Aorta (tissue), 5 donors: ENCODE measurements around the gene SEMA6A. TPM values are rescaled to one million over a fixed set of nuclear protein-coding genes. Genes with fewer than 3 reads are reported as not detected.

ENCODE experiments used
- ATAC-seq: fragments of 200-7000 bp; cut with Tn5 transposase; one replicate; pipeline ENCODE4 v1.9.1; 2022; ENCODE audit warnings: moderate library complexity; ENCODE audit not compliant: low FRiP score
- DNase-seq, 2 donors: peaks; one replicate each; pipeline ENCODE4 v3.0.0-alpha.2; 2020
- H3K27ac ChIP-seq, 2 donors: one replicate each; pipeline ENCODE4 v1.5.1; 2013; ENCODE audit warnings: low read length in 2 of 2, mild to moderate bottlenecking in 2 of 2, moderate library complexity in 2 of 2, control low read depth in 1 of 2, inconsistent platforms in 1 of 2, low read depth in 1 of 2
- H3K27me3 ChIP-seq, 2 donors: one replicate each; pipeline ENCODE4 v1.6.1; 2013; ENCODE audit warnings: control low read depth in 1 of 2, low read length in 1 of 2, mild to moderate bottlenecking in 1 of 2, moderate library complexity in 1 of 2; ENCODE audit not compliant: insufficient read depth in 2 of 2, control insufficient read depth in 1 of 2
- H3K36me3 ChIP-seq, 2 donors: one replicate each; pipeline ENCODE4 v1.6.1; 2013; ENCODE audit warnings: control low read depth in 1 of 2, low read length in 1 of 2, mild to moderate bottlenecking in 1 of 2; ENCODE audit not compliant: insufficient read depth in 2 of 2, control insufficient read depth in 1 of 2
- H3K4me1 ChIP-seq, 2 donors: one replicate each; pipeline ENCODE4 v1.6.1; 2013; ENCODE audit warnings: low read length in 2 of 2, control low read depth in 1 of 2, mild to moderate bottlenecking in 1 of 2, moderate library complexity in 1 of 2; ENCODE audit not compliant: insufficient read depth in 2 of 2, control insufficient read depth in 1 of 2
- H3K4me3 ChIP-seq, 2 donors: one replicate each; pipeline ENCODE4 v1.5.1; 2013; ENCODE audit warnings: low read length in 2 of 2, control low read depth in 1 of 2, mild to moderate bottlenecking in 1 of 2
- H3K9me3 ChIP-seq: one replicate; pipeline ENCODE4 v1.6.1; 2013; ENCODE audit warnings: mild to moderate bottlenecking, low read length; ENCODE audit not compliant: control insufficient read depth
- WGBS, 2 donors: extraction: QIAGEN DNeasy Blood & Tissue Kit; methylation state at CpG; one replicate each; pipeline ENCODE4 v1.1.7; 2013; 5-methylcytosine and 5-hydroxymethylcytosine counted together
- intact Hi-C, 2 donors: fragments of 100-400 bp; cut with DNase I; formaldehyde crosslinking; loops; one replicate each; pipeline versions ENCODE4 v1.14.2 to v1.15.0; 2022
- polyA plus RNA-seq, 2 donors: library from polyadenylated mRNA; stranded (reverse); fragments of 200-250 nt; gene quantifications; one replicate each; pipeline ENCODE4 v1.2.3, GENCODE V29; 2013
- total RNA-seq, 2 donors: library from RNA; stranded (reverse); fragmentation: NEBNext Ultra II Directional; extraction: Animal tissue kit (Norgen Biotek cat#: 25700); gene quantifications; one replicate each; pipeline ENCODE4 v1.2.1, GENCODE V29; 2021
- donor health status: healthy with polysubstance abuse.
- donor health status: Bipolar disorder and iron deficiency.
- donor health status: DM: no; HTN: no; CAD: no.
- donor health status: DM: no; HTN: no; CAD: no.
- donor health status: DM: yes; HTN: yes; CAD: no.

Gene SEMA6A
- total and polyA plus RNA-seq, 4 donors = 0.10 to 28.5 (median 13.0) TPM

DNA sequence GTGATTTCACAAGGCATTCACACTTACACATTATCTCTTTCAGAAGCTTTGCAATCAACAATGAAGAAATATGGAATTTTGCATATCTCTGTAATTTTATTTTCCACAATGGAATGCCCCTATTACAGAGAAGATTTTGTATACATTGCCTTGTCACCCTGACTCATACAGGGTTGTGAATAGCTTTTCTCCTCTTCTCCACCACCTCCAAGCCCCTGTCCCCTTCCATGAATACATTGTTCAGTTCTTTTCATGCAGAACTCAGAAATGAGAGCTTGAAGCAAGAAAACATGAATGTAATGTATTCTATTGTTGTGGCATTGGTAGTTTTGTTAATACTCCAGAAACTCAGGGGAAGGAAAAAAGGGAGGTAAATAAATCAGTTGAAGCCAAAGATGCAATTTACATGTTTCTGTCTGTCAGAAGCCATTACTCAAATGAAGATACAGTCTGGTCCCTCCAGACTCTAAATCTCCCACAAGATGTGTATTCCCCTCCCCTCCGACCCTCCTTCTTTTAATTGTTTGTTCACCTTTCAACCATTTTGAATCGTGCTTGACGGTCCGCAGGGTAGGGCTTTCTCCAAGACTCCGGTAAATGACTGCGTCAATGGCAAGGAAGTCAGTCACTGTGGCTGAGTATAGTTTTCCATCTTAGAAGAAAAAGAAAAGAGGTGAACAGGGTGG, 86.1 kb downstream of the SEMA6A start:
- WGBS, 2 donors = 89 to 95% methylated on average over 6 of the region's 6 CpGs
- H3K4me1 ChIP-seq = no peaks in the 10 kb centered on the region
- no peaks in the 10 kb centered on the region for H3K36me3 ChIP-seq
- DNase-seq = no peak
- H3K27me3 ChIP-seq = peaks cover 0 to 1% of the 10 kb centered on the region in 2 donors
- intact Hi-C loops = no loop called here
- no peaks in the 10 kb centered on the region for H3K9me3 ChIP-seq
- H3K27ac ChIP-seq = no peak overlapping the region
- no peak for ATAC-seq
- H3K4me3 ChIP-seq = no peak overlapping the region

DNA sequence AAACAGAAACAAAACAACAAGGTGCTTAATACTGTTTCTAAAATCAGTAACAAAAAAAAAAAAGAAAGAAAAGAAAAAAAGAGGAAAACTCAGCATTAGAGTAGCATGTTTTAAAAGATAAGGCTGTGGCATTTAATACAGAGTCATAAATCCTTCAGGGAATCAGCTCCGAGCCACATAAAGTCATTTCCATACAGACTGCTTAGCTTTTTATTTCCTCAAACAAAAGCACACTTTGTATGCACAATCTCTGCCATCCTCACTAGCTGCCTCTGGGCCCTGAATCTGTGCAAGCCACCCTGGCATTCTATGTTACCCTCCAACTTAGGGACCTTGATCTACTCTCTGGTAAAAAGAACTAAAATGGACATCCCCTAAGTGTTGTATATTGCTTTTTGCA, 87.6 kb downstream of the SEMA6A start:
- no peak overlapping the region for H3K27ac ChIP-seq
- no peak for ATAC-seq
- H3K36me3 ChIP-seq = no peaks in the 10 kb centered on the region
- peaks cover 0 to 1% of the 10 kb centered on the region in 2 donors for H3K27me3 ChIP-seq
- H3K9me3 ChIP-seq = no peaks in the 10 kb centered on the region
- no peak overlapping the region for H3K4me3 ChIP-seq
- WGBS, 2 donors = 63 to 81% methylated on average over 1 of the region's 1 CpG
- intact Hi-C loops = no loop called here
- DNase-seq = no peak
- H3K4me1 ChIP-seq = no peaks in the 10 kb centered on the region

DNA sequence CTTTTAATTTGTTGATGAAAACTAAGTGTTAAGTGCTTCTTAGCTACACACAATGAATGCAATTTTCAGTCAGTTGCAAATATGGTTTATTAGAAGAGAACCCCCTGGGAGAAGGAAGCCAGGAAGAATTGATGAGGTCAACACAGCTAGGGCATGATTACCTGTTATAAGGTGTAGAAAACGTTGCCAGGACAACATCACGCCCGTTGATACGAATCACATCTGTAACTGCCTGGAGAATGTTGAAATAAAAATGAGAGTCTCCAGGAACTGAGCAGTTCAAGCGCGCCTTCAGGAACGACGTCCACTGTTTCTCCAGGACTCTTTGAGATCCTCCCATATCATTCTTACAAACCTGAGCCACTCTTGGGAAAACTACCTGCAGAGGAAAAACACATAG, 88.0 kb downstream of the SEMA6A start:
- H3K4me1 ChIP-seq = no peaks in the 10 kb centered on the region
- DNase-seq (no peak), ATAC-seq (no peak)
- no peak overlapping the region for H3K27ac ChIP-seq
- intact Hi-C loops = no loop called here
- peaks cover 0 to 1% of the 10 kb centered on the region in 2 donors for H3K27me3 ChIP-seq
- 84 to 91% methylated on average over 8 of the region's 8 CpGs for WGBS, 2 donors
- no peak overlapping the region for H3K4me3 ChIP-seq
- no peaks in the 10 kb centered on the region for H3K36me3 ChIP-seq
- H3K9me3 ChIP-seq = no peaks in the 10 kb centered on the region

DNA sequence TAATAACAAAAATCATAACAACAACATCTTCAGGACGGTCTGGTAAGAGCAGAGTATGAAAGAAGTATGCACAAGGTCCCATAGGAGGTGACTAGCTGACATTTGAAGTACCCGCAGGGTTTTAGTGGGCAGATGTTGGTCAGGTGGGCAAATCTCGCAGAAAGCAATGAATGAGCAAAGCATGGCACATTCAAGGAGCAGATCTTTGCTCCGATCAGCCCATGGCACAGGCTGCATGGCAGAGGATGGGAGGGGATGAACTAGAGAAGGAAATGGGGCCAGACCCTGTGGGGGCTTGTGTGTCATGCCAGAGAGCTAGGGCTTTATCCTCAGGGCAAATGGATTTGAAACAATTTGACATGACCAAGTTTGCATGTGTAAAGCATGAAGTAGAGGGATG, 90.0 kb downstream of the SEMA6A start:
- no peak for ATAC-seq
- DNase-seq = no peak
- Histone ChIP-seq H3K27me3 (no peaks in the 10 kb centered on the region), H3K4me1 (no peaks in the 10 kb centered on the region), H3K36me3 (no peaks in the 10 kb centered on the region), H3K9me3 (no peaks in the 10 kb centered on the region), H3K27ac (no peak overlapping the region), H3K4me3 (no peak overlapping the region)
- intact Hi-C loops = no loop called here
- WGBS, 2 donors = 92 to 94% methylated on average over 4 of the region's 4 CpGs

DNA sequence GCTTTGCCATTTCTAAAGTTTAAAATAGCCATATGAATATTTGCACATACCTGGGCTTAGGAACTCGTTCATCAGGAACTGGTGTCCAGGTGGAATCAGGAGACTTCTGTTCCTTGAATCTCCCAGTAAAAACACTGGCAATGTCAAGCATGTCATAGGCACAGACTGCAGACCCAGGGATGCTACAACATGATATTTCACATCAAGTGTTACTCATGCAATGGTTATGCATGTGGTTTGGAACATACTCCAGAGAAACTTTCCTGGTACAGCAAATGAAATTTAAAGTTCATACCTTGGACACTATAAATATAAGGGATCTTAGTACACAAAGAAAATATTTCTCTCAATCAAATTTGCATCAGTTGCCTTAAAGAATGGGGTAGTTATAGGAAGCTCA, 92.2 kb downstream of the SEMA6A start:
- intact Hi-C loops = no loop called here
- WGBS, 2 donors = 79 to 91% methylated on average over 1 of the region's 1 CpG
- H3K4me3 ChIP-seq = no peak overlapping the region

DNA sequence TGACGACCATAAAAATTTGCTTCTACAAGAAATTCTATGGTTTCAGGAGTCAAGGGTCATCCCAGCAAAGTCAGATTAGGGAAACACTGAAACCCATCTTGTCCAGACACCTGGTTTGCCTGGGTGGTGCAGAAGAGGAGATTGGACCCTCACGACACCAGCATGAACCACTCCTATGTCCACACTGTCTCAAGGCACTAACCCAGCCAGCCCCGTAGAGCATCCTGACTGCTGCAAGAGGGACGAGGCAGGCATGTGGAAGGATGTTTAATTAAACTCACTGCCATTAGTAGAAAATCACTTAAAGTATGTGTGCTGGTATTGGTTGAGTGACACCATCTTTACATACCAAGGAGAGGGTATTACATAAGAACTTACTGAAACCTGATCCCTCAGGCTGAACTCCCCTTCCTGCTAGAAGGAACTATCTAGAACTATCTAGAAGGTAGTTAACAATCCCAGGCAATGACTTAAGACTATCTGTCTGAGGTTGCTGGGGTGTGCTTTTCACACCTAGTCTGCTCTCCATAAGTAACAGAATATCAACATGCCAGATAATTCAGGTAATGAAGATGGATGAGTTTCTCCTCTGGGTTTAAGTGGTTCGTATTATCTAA, 93.6 kb downstream of the SEMA6A start:
- H3K4me1 ChIP-seq = no peaks in the 10 kb centered on the region
- 95% methylated on average over 5 of the region's 5 CpGs for WGBS, 2 donors
- peaks cover 1% of the 10 kb centered on the region for H3K9me3 ChIP-seq
- no peaks in the 10 kb centered on the region for H3K27me3 ChIP-seq
- H3K36me3 ChIP-seq = peaks cover 0 to 3% of the 10 kb centered on the region in 2 donors
- DNase-seq (no peak), ATAC-seq (peak; percentile 44)
- intact Hi-C loops = no loop called here
- H3K27ac ChIP-seq = no peak overlapping the region
- H3K4me3 ChIP-seq = no peak overlapping the region

More for the DNA sequence above, 92.2 kb downstream of the SEMA6A start:
- H3K27me3 ChIP-seq = no peaks in the 10 kb centered on the region
- ATAC-seq = no peak
- no peak overlapping the region for H3K27ac ChIP-seq
- no peak for DNase-seq
- H3K9me3 ChIP-seq = no peaks in the 10 kb centered on the region
- H3K4me1 ChIP-seq = no peaks in the 10 kb centered on the region
- no peaks in the 10 kb centered on the region for H3K36me3 ChIP-seq

DNA sequence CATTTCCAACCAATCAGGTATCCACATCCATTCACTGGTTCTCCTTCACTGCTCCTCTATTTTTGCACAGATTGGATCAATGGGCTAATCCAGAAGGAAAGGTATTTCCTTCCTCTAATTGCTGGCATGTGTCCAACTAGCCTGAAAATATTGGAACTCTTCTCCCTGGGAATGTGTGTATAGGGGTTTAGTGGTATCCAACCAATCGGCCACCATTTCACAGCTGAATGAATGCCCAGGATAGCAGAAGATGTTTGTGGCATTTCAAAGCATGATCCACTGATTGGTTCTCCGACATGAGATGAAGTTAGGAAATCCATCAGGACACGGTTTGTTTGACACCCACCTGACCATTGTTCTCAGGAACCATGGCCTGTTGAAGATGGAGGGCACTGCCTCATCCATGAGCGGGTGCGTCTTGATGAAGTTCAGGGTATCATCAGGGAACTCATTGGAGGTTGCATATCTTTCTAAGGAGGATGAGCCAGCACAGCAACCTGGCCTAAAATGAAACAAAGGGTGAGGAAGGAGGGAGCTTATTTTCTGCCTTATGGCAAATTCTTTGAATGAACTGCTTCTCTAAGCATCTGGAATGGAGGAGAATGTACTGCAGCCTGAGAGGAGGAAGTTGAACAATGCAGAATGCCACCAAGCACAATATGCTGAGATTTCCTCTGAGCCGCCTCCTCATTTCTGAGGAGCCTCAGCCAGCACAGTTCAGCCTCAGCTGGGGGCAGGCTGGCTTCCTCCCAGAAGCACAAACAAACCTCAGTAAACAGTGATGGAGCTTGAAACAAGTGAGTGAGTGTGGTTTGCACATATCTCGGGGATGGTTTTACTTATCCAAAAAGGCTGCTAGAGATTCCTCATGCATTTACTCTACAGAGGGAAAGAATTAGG, 94.6 kb downstream of the SEMA6A start:
- H3K36me3 ChIP-seq = peaks cover 0 to 3% of the 10 kb centered on the region in 2 donors
- no peak for ATAC-seq

DNA sequence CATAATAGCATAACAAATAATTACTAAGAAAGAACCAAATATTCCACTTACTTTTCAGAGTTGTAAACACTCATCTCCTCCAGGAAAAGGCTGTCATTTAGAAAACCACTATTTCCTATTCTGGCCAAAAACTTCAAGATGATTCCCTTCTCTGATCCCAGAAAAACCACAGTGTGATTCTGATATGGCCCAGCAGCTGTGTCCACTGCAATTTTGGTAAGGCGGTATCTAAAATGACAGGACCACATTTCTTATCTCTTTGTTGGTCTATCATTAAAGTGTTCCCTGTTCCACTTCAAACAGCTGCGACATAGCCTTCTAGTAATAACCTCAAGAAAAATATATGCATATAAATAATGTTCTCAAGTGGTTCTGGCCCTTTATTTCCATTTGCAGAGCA, 96.1 kb downstream of the SEMA6A start:
- H3K27ac ChIP-seq = no peak overlapping the region
- 91 to 94% methylated on average over 2 of the region's 2 CpGs for WGBS, 2 donors
- DNase-seq = no peak
- no peak for ATAC-seq
- H3K9me3 ChIP-seq = peaks cover 1% of the 10 kb centered on the region
- H3K27me3 ChIP-seq = no peaks in the 10 kb centered on the region
- H3K36me3 ChIP-seq = peaks cover 0 to 3% of the 10 kb centered on the region in 2 donors
- no peaks in the 10 kb centered on the region for H3K4me1 ChIP-seq
- H3K4me3 ChIP-seq = no peak overlapping the region
- intact Hi-C loops = no loop called here

More for the DNA sequence above, 94.6 kb downstream of the SEMA6A start:
- Histone ChIP-seq H3K4me3 (no peak overlapping the region), H3K27ac (no peak overlapping the region), H3K4me1 (no peaks in the 10 kb centered on the region), H3K27me3 (no peaks in the 10 kb centered on the region), H3K9me3 (peaks cover 1% of the 10 kb centered on the region)
- no peak for DNase-seq
- WGBS, 2 donors = 94 to 95% methylated on average over 7 of the region's 7 CpGs
- intact Hi-C loops = no loop called here
